GM19468 (cell line): ENCODE data around the gene GDF7.

Experiments
- ATAC-seq: cut with Tn5 transposase; IDR thresholded peaks from one replicate; pipeline ENCODE4 v1.9.1; 2021; ENCODE audit warnings: mild to moderate bottlenecking, moderate library complexity, moderate number of reproducible peaks; ENCODE audit not compliant: unreplicated experiment; ENCODE audit errors: extremely low read depth

Gene GDF7

DNA sequence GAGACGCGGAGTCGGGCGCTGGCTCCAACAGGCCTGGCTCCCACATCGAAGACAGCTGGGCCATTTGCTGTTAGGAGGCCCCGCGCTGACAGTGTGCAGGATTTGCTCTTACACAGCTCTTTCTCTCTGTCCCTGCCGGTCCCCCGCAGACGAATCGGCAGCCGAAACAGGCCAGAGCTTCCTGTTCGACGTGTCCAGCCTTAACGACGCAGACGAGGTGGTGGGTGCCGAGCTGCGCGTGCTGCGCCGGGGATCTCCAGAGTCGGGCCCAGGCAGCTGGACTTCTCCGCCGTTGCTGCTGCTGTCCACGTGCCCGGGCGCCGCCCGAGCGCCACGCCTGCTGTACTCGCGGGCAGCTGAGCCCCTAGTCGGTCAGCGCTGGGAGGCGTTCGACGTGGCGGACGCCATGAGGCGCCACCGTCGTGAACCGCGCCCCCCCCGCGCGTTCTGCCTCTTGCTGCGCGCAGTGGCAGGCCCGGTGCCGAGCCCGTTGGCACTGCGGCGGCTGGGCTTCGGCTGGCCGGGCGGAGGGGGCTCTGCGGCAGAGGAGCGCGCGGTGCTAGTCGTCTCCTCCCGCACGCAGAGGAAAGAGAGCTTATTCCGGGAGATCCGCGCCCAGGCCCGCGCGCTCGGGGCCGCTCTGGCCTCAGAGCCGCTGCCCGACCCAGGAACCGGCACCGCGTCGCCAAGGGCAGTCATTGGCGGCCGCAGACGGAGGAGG, 3.5 kb downstream of the GDF7 start:
- no peak for ATAC-seq

DNA sequence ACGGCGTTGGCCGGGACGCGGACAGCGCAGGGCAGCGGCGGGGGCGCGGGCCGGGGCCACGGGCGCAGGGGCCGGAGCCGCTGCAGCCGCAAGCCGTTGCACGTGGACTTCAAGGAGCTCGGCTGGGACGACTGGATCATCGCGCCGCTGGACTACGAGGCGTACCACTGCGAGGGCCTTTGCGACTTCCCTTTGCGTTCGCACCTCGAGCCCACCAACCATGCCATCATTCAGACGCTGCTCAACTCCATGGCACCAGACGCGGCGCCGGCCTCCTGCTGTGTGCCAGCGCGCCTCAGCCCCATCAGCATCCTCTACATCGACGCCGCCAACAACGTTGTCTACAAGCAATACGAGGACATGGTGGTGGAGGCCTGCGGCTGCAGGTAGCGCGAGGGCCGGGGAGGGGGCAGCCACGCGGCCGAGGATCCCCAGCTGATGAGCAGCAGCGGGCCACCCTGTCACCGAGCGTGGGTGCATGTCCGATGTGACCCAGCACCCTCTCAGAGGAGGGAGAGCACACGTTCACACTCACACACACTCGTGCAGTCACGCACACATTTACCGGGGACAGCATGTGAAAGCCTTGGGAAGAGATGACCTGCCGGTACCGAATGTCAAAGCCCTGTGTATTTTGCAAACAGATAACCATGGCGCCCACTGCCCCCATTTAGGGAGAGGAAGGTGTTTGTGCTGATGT, 4.2 kb downstream of the GDF7 start:
- no peak for ATAC-seq

DNA sequence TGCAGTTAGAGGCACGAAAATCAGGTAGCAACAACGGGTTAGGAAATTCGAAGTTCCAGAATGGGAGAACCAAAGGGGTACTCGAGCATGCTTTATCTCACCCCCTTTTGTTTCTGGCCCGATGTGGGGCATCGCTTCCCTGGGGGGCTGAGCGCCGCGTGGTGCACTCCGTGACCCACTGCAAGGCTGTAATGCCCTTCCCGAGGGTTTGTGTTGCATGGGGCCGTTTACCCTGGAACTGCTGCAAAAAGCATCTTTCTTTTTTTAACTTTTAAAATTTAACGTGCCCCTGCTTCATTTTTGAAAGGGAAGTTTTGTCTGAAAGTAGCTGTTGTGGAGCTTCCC, 4.8 kb downstream of the GDF7 start:
- ATAC-seq = no peak

DNA sequence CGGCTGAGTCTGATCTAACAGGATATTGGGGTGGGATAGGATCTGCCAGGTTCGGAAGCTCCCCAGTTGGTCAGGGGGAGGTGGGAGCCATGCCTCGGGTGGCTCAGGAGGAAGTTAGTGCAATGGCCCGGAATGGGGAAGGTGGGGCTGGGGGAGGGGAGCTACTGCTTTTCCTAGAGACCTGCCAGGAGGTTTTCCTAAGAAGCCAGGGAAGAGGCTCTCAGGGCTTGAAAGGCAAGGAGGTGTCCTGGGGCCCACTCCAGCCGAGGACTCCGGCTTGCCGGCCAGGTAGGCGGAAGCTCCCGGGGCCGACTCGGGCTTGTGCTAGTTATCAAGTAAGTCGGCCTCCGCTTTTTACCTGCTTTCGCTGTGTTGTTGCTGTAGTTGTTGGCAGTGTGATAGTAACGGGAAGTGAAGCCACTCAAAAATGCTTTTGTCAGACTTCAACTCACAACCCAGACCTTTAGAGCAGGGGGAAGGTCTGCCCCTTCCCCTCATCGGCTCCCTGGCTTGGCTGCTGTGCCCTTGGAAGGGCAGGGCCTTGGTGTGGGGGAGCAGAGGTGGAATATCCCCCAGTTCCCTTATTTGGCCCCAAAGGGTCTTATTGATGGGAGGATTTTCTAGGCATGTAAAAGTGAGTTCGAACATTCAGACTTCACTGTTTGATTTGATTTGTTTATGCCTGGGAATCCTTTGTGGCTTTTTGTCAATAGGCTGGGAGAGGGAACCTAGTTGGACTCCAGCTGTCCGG, 5.4 kb downstream of the GDF7 start:
- ATAC-seq = no peak

DNA sequence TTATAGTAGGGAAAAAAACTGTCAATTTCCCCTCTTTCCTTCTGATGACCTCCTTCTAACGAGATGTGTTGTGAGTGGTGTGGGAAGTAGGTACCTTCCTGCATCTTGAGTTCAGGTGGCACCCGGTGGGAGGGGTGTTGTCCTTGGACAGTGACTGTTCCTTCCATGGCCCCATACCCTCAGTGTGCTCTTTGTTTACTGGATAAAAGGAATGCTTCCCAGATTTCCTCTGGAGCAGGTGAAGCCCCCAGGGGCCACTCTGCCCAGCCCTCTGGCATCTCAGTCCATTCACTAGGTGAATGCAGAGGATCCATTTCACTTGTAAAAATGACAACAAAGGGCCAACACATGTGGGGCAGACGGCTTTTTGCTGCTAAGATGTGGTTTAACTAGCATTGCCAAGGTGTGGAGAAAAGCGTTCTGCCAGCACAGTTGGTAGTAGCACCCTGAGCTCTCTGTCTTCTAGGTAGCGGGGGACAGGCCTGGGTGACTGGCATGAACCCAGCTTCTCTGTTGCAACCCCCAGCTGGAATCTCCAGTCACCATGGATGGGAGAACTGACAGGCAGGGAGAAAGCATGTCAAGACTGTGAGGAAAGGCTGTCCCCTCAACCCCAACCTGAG, 6.9 kb downstream of the GDF7 start:
- ATAC-seq = no peak

DNA sequence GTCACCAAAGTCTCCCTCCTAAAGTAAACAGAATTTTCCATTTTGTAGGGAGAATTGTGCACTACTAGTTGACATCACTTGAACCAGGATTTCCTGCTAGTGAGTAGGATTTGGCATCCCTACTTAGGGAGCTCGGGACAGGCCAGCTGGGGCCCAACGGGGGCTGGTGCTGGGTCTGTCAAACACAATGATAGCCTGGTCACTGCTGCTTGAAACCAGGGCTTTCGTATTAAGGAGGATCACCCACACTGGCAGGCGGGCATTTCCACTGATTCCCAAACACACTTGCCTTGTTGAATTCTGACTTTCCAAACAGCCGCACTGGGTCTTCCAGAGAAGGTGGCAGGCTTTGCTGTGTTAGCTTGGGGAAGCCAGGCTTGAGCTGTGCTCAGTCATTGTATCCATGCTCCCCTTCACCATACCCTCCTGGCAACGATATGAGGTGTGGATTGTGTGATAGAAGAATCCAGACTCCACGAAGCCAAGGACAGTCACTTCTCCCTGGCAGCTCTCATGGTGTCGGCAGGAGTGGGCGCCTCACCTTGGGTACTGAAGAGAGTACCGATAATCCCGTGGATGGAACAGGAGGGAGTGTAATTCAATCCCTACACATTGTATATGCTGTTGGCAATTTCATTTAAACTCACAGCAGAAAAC, 7.5 kb downstream of the GDF7 start:
- no peak for ATAC-seq

DNA sequence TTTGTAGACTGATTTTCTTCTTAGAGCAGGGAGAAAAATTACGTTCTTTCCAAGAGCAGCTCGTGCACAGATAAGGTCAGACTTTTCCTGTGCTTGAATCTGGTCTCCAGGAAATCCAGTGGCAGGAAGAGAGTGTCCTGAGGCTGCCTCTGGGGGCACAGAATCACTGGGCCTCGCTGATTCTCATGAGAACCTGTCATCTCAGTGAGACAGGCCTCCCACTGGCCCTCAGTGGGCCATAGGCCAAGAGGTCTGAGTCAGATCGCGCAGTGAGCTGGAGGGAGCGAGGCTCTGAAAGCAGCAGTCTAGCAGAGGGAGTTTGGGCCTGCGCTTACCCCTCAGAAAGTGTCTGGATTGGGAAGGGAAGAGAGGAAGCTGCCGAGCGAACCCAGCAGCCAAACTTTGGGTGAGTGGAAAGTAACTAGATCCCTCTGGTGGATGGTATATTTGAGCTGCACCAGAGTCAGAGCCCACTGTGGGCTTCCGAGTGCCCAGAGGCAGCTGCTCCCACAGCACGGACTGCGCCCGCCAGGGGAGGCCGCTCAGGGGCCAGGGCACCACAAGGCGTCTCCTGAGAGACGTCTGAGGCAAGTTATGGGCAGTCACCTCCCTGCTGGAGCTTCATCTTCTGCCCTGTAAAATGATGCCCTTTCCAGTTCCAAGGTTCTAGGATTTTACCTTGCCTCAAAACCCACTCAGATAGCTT, 8.2 kb downstream of the GDF7 start:
- no peak for ATAC-seq

DNA sequence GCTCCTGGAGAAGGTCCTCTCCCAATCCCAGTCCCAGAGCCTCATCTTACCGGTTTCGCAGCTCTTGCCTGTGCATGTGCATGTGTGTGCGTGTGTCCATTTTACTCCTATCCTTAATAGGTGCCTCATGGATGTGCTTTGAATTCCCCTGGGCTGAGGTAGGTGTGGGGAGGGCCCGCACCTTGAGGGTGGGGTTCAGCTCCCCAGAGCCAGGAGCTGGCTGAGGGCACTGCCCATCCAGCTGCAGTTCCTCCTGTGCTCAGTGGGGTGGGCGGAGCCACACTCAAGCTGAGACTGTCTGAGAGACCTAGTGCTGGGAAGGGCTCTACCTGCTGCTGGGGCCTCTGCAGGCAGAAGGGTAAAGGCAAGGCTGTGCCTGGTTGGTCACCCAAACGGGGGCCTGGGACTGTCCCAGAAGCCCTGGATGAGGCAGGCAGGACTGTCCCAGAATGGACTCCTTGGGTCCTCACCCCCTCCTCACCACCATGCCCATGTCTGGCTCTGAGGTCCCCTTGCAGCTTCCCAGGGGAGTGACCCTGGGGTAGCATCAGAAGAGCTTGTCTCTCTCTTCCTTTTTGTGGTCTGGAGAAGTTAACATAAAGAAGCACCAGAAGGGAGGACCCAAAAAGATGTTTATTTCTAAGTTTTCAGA, 8.9 kb downstream of the GDF7 start:
- peak; percentile 63 for ATAC-seq

DNA sequence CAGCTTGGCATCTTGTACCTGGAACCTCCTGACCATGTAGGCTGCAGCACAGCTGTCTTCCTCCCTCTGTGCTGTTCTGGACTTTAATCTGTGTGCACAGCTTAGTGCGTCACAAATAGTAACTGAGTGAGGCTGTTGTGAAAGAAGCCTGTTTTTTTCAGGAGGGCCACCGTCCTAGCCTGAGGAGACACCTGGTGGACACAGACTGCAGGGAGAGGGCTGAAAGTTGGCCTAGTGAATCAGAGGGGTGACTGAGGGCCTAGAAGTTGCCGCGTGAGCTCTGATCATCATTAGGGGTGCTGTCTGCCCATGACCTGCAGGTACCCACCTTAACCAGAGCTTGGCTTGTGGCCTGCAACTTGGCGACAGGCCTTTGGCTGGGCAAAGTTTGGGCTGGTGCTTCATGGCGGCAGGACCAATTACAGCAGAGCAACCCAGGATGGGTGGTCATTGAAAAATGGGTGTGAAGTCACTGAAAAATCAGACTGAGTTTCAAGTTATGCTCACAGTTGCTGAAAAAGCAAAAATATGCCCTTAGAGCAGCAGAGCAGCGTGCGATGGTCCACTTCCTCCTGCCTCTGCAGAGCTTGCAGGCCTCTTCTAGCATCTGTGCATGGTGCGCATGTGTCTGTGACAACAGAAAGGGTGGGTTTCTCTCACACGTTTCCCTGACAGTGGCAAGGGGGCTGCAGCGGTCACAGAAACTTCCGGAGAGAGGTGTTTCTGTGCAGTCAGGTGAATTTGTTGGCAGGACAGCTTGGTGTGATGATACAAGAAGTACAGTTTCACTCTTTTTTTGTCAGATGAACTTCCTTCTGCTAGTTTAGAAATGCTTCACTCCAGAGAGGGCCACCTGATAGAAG, 9.6 kb downstream of the GDF7 start:
- ATAC-seq = peak; percentile 78

DNA sequence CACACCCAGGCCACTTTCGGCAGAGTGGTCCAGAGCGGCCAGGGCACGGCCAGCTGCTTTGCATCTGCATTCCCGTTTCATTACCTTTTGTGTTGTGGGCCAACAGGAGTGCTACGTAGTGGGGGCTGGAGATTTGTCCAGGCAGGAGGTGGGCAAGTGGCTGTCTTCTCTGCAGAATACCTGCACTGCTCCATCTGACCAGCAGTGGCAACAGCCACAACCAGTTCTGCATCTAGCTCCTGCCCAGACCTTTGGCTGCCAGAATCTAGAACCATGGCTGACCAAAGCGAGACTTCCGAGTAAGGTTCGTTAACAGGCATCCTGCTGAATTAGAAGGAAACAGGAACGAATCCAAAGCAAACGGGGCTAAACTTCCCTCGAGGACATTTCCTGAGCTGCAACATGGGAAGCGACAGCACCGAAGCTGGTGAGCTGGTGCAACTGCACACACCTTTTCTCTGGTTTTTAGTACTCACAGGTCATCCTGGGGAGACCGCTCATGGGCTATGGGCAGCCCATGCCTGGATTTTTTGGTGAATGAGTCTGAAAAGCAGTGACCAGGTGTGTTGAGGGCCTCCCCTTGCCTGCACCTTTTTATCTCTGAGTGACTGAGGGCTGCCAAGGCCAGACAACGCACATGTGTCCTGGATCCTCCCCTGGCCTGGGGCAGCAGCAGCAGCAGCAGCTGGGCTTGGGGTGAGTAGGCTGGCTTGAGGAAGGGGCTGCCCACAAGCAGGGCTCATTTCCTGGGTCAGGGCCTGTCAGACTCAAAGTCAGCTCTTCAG, 10.5 kb downstream of the GDF7 start:
- ATAC-seq = no peak

DNA sequence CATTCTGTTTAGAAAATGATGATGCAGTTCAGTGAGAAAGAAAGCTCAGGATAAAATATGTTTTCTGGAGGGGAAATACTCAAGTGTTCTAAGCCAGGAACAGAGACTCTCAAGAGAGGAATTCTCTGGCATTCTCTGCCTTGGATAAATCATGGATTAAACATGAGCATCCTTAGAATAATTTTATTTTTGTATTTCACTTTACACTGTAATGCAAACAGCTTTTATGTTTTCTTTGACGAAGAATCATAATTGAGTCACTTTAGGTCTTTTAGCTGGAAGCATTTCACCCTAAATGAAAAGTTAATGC, 11.1 kb downstream of the GDF7 start:
- no peak for ATAC-seq

DNA sequence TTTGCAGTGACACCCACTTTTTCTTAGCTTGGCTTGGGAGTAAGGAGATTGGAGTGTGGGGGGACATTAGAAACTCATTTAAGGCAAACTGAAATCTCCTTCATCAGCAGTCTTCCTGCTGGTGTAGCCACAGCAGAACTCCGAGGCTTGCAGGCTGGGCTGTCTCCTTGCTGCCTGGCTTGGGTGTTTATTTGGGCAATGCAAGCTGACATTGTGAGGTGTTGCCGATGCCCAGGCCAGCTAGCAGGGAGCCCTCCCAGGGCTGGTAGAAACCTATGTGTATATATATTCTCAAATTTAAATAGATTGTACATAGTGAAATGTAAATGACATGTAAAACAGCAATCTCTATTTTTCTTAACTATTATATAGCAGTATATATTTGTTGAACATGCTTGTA, 11.8 kb downstream of the GDF7 start:
- no peak for ATAC-seq

DNA sequence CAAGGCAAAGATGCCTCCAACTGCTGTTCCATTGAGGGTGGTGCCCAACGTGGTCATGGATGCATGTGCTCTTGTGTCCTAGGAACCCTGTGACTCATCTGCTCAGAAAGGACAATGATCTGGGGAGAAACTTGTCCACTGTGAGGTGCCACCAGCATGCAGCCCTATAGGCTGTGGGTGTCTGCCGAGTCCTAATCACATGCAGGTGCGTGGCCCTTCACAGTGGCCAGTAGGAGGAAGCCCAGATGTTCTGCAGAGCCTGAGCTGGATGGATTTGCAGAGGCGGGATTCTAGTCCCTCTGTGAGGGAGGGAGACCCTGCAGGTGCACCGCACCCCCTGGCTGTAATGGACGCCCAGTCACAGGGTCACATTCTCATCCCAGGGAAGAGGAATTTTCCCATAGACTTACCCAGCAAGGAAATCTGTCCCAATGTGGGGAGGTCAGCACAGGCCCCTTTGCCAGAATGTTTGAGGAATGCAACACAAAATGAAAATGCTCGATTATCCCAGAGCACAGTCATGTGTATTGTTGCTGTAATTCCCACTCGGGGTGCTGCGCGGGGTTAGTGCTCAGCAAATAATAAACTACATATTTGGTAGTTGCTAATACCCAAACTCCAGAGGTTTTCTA, 13.9 kb downstream of the GDF7 start:
- ATAC-seq = no peak

DNA sequence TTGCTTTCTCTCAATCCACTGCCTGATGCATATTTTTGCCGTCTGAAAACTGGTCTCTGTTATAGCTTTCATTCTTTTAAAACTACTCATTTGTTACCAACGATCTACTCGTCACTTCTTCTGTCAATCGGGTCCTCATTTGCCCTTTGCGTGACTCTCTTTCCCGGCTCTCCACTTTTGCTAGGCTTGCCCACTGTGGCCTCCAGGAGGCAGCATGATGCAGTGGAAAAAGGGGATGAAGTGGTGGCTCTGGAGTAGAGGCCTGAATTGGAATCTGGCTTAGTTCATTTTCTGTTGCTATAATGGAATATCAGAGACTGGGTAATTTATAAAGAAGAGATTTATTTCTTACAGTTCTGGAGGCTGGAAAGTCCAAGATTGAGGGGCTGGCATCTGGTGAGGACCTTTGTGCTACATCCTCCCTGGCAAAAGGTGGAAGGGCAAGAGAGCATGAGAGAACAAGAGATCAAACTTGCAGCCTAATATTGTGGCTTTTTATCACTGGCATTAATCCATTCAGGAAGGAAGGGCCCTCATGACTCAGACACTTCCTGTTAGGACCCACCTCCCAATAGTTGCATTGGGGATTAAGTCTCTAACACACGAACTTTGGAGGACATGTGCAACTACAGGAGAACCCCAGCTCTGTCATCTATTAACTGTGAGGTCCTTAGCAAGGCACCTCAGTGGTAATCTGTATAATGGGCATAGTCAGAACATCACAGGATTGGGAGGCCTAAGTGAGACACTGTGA, 15.4 kb downstream of the GDF7 start:
- no peak for ATAC-seq

DNA sequence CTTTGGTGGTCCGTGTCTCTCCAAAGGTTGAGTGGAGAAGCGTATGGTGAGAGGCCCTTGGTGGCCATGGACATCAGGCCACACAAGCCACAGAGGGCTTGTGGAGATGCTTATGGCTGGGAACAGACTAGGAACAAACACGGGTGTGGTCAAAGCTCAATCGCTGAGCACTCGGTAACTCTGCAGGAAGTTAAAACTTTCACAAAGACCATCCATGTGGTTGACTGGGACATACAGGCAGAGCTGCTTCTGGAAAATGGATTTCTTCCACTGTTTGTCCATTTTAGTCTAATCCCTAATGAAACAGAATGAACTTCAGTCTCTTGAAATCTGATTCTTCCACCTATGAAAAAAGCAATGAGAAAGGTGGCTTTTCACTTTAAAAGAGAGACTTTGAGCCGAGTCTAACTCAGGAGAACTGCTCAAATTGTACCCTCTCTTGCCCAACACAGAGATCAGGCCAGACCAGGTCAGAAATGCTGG, 17.7 kb downstream of the GDF7 start:
- no peak for ATAC-seq

DNA sequence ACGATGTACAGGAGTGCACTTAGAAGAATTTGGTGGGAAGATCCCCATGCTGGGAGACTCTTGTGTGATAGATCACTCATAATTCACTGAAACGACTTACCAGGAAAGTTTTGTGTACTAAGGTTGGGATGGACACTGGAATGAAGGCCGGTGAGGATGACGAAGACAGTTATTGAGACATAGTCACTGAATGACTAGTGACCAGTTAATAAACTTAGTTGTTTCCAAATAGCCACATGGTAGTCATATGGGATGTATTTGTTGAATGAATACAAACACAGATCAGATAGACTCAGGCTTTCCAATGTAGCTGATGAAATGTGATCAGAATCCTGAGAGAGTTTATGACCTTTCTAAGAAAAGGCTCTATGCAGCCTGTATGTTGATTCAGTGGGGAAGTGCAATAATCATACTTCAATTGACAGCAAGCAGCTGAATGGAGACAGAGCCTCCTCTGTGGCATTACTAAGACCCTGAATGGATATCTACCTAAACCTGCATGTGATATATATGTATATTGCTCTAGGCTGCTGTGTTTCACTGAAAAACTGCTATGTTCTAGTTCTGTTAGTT, 20.4 kb downstream of the GDF7 start:
- ATAC-seq = no peak
